ENCODE data around the gene LRCH4.
A peak's percentile ranks its signal among the peaks of the same experiment; 100 is the strongest.

- TF ChIP-seq CTCF (IDR thresholded peaks at IDR 0.05; ENCODE audit: control extremely low read depth in 1 of 3, insufficient read depth in 1 of 3, low read depth in 1 of 3, low read length in 3 of 3) (peak; percentile 79 to 95 (median 93)), SIN3A (conservative IDR thresholded peaks at IDR 0.05 in 1 of 2, IDR thresholded peaks at IDR 0.05 in 1 of 2; ENCODE audit: low read depth in 1 of 2, low read length in 2 of 2) (peak in 1 of 2 experiments; percentile 54; a peak in 1 of 4 replicates), TEAD4 (IDR thresholded peaks at IDR 0.05; ENCODE audit: low read depth, low read length) (no peak), POLR2AphosphoS5 (IDR thresholded peaks at IDR 0.05; ENCODE audit: low read depth, low read length) (no peak), RAD21 (IDR thresholded peaks at IDR 0.05 in 1 of 2, conservative IDR thresholded peaks at IDR 0.05 in 1 of 2; ENCODE audit: low read depth in 2 of 2, low read length in 2 of 2) (peak; percentile 64 to 74), CHD2 (IDR thresholded peaks at IDR 0.05; ENCODE audit: low read length) (no peak), FOSL1 (IDR thresholded peaks at IDR 0.05; ENCODE audit: insufficient read depth, low read depth, low read length) (no peak), POU5F1 (IDR thresholded peaks at IDR 0.05; ENCODE audit: low read depth, low read length) (no peak), EGR1 (IDR thresholded peaks at IDR 0.05; ENCODE audit: borderline replicate concordance, low read depth, low read length) (no peak)
These were observed 43.3 kb upstream of the LRCH4 start for GRCh38 chr7:100629117-100629716.

All from H1 (cell line).